NCI-H2171 treated with DMSO at 0.1 percent for 48 hours (cell line): ENCODE results near the gene SAPCD1.
"Not testable (repeated sequence)": the region's sequence is repeated elsewhere in the genome, so short reads cannot be mapped to it uniquely, and the experiment has no call there.

Experiments
- DNase-seq: peaks from one replicate; lab custom pipeline; 2025; lab: John Stamatoyannopoulos, UW

Gene SAPCD1

GRCh38 chr6:31801031-31801927, 38.8 kb downstream of the SAPCD1 start:
- DNase-seq = not testable (repeated sequence)

DNA sequence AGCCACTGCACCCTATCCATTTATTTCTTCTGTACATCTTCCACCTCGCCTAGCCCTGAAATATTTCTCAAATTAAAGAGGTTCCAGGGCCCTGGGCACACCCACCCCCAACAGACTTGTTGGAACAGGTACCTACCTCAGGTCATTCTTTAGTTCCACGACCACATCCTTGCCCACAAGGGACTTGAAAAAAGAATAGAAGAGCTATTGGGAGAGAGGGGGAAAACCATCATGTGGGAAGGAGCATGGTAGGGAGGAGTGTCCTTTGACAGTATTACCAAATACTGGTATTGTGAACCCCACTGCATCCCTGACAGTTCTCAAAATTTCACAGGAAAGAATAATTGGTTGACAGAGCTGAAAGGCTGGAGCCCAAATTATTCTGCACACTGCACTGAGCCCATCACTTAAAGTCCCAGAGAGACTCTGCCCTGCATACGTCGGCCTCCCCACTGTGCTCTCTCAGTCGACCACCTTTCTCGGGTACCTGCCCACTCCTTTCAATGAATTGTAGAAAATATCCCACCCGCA, 43.5 kb downstream of the SAPCD1 start:
- no peak for DNase-seq

- DNase-seq = peak; percentile 98
Measured at GRCh38 chr6:31806470-31807272, 44.2 kb downstream of the SAPCD1 start, which contains the start of gene LSM2. LSM2 (minus strand) TSS chr6:31806966; CDS start chr6:31806757, 209 bp downstream.

DNA sequence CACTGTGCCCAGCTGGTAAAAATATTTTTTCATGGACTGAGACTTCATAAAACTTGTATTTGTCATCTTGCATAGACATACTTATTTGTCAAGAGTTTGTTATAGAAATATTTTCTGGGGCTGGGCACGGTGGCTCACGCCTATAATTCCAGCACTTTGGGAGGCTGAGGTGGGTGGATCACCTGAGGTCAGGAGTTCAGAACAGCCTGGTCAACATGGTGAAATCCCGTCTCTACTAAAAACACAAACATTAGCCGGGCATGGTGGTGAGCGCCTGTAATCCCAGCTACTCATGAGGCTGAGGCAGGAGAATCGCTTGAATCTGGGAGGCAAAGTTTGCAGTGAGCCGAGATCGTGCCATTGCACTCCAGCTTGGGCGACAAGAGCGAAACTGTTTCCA, 46.1 kb downstream of the SAPCD1 start:
- DNase-seq = not testable (repeated sequence)

DNA sequence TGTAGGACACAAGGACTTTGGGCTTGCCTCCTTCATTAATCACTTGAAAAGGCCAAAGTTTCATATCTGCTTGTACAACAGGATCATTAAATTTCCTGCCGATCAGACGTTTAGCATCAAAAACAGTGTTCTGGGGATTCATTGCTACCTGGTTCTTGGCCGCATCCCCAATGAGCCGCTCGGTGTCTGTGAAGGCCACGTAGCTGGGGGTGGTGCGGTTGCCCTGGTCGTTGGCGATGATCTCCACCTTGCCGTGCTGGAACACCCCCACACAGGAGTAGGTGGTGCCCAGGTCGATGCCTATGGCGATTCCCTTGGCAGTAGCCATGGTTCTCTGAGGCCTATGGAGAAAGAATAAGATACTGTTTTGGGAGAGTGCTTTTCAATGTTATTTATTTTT, 49.2 kb downstream of the SAPCD1 start:
- no peak for DNase-seq

- DNase-seq = no peak
Measured at GRCh38 chr6:31813465-31813849, 51.0 kb downstream of the SAPCD1 start.
